H1 (cell line): ENCODE measurements around the gene KCNH1.

Experiments used
- HDAC6 ChIP-seq: IDR thresholded peaks from one replicate; pipeline ENCODE4 v1.7.1; 2012; ENCODE audit warnings: low read depth, mild to moderate bottlenecking, inconsistent platforms, low read length, moderate library complexity
- MAFK ChIP-seq: IDR thresholded peaks from 2 replicates; pipeline ENCODE4 v1.6.1; 2012; ENCODE audit warnings: low read depth, mild to moderate bottlenecking, improper control_type of control experiment, low read length
- TF ChIP-seq, protein P1 (sequence below), 3 experiments: IDR thresholded peaks; 1 replicate in 2 of 3; 2 replicates in 1 of 3; pipeline versions ENCODE4 v1.5.1 to v1.6.1; 2011; ENCODE audit warnings: low read length in 3 of 3, mild to moderate bottlenecking in 3 of 3, inconsistent platforms in 2 of 3, low read depth in 1 of 3, moderate library complexity in 1 of 3; ENCODE audit not compliant: insufficient read depth in 1 of 3; ENCODE audit errors: control extremely low read depth in 1 of 3
- TF ChIP-seq, protein P2 (sequence below): IDR thresholded peaks from 2 replicates; pipeline ENCODE4 v1.6.1; 2012; ENCODE audit warnings: inconsistent platforms

DNA sequence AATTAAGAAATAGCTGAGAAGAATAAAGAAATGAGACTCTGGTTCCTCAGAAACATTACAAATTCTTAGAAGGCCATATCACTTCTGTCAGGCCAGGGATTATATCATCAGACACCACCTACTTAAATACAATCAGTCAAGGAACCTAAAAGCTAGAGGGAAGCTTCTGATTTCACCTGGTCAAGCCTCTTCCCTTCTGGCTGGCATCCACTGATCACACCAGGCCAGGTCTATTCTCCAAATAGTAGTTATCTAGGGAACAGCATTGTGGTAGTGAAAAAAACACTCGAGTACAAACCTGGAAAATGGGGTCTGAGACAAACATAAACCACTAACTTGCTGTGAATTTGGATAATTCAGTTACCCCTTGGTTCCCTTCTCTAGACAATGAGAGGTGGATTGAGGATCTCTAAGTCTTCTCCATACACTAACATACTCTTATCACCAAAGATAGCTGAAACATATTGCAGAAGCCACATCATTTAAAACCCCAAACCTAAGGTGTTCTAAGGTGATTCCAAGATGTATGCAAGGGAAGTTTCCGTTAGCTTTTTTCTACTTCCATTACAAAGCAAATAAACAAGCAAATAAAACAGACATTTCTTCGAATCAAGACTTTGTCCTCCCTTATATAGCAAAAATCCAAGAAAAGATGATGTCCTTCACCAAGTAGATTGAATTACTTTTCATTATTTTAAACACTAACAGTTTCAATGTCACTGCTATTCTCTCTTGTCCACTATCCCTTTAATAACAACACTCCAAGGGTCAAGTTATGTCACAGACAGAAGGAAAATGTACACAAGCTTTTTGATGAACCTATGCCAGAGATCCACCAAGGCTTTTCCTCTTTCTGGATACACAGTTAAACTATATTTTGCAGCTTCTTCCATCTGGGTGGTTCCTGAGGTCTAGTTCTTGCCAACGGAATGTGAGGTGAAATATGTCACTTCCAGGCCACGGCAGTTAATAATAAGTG is 212.9 kb downstream of the KCNH1 start:
- TF ChIP-seq, protein P1, sequence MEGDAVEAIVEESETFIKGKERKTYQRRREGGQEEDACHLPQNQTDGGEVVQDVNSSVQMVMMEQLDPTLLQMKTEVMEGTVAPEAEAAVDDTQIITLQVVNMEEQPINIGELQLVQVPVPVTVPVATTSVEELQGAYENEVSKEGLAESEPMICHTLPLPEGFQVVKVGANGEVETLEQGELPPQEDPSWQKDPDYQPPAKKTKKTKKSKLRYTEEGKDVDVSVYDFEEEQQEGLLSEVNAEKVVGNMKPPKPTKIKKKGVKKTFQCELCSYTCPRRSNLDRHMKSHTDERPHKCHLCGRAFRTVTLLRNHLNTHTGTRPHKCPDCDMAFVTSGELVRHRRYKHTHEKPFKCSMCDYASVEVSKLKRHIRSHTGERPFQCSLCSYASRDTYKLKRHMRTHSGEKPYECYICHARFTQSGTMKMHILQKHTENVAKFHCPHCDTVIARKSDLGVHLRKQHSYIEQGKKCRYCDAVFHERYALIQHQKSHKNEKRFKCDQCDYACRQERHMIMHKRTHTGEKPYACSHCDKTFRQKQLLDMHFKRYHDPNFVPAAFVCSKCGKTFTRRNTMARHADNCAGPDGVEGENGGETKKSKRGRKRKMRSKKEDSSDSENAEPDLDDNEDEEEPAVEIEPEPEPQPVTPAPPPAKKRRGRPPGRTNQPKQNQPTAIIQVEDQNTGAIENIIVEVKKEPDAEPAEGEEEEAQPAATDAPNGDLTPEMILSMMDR (IDR thresholded peaks at IDR 0.05; ENCODE audit: control extremely low read depth in 1 of 3, insufficient read depth in 1 of 3, low read depth in 1 of 3, low read length in 3 of 3), result no peak
- TF ChIP-seq, protein P2, sequence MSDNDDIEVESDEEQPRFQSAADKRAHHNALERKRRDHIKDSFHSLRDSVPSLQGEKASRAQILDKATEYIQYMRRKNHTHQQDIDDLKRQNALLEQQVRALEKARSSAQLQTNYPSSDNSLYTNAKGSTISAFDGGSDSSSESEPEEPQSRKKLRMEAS, result no peak
- TF ChIP-seq MAFK (no peak), HDAC6 (no peak)
